HL-60 (cell line): Measurements from ENCODE around the gene KCTD11.
A peak's percentile ranks its signal among the peaks of the same experiment; 100 is the strongest.

Experiments
- DNase-seq, 2 experiments: peaks; one replicate each; pipeline ENCODE4 v3.0.0-alpha.2; 2010 to 2020; ENCODE audit warnings: low read depth in 1 of 2, low spot score in 1 of 2
- H3K27ac ChIP-seq: fragments of 250-450 bp; sonication (Bioruptor Pico); replicated peaks from 2 replicates; pipeline ENCODE4 v1.5.1; 2020; ENCODE audit warnings: mild to moderate bottlenecking, moderate library complexity
- H3K27me3 ChIP-seq: fragments of 250-450 bp; sonication (Bioruptor Pico); 2 replicates; pipeline ENCODE4 v1.5.1; 2021; ENCODE audit warnings: mild to moderate bottlenecking, moderate library complexity; ENCODE audit not compliant: insufficient read depth, poor library complexity, severe bottlenecking
- H3K4me3 ChIP-seq: replicated peaks from 2 replicates; pipeline ENCODE4 v1.5.1; 2011; ENCODE audit warnings: mild to moderate bottlenecking, control low read depth, low read length; ENCODE audit not compliant: insufficient read depth
- CTCF ChIP-seq: IDR thresholded peaks from one replicate; pipeline ENCODE4 v1.5.1; 2011; ENCODE audit warnings: low read length, control low read depth, inconsistent platforms; ENCODE audit not compliant: insufficient read depth
- GABPA ChIP-seq: IDR thresholded peaks from 2 replicates; pipeline ENCODE4 v1.6.1; 2012; ENCODE audit warnings: low read depth
- POLR2AphosphoS5 ChIP-seq: IDR thresholded peaks from 2 replicates; pipeline ENCODE4 v1.6.1; 2012; ENCODE audit warnings: low read depth
- REST ChIP-seq: IDR thresholded peaks from 2 replicates; pipeline ENCODE4 v1.6.1; 2012; ENCODE audit warnings: low read depth; ENCODE audit not compliant: insufficient replicate concordance
- SPI1 ChIP-seq: IDR thresholded peaks from 2 replicates; pipeline ENCODE4 v1.6.1; 2012; ENCODE audit warnings: low read depth, mild to moderate bottlenecking, borderline replicate concordance

The KCTD11 gene

GRCh38 chr17:7311110-7311705, 40.8 kb upstream of the KCTD11 start:
- Histone ChIP-seq H3K4me3 (no peak overlapping the region), H3K27ac (no peak overlapping the region), H3K27me3 (no peaks in the 10 kb centered on the region)
- TF ChIP-seq REST = no peak
- no peak for DNase-seq

GRCh38 chr17:7312432-7313087, 39.4 kb upstream of the KCTD11 start:
- H3K4me3 ChIP-seq = no peak overlapping the region
- DNase-seq = no peak
- H3K27me3 ChIP-seq = no peaks in the 10 kb centered on the region
- TF ChIP-seq CTCF (no peak), GABPA (no peak), REST (no peak), SPI1 (no peak), POLR2AphosphoS5 (no peak; the same call in 1 of the 2 replicates)
- H3K27ac ChIP-seq = no peak overlapping the region

- no peak for DNase-seq
- TF ChIP-seq CTCF (no peak), GABPA (no peak), SPI1 (no peak), POLR2AphosphoS5 (peak; percentile 74; the same call in 1 of the 2 replicates), REST (no peak)
- H3K4me3 ChIP-seq = no peak overlapping the region
Measured at GRCh38 chr17:7313088-7313889, 38.7 kb upstream of the KCTD11 start.

More at GRCh38 chr17:7313088-7313889, 38.7 kb upstream of the KCTD11 start:
- Histone ChIP-seq H3K27me3 (no peaks in the 10 kb centered on the region), H3K27ac (no peak overlapping the region)
